ENCODE data around the gene IGDCC3.
A peak's percentile ranks its signal among the peaks of the same experiment; 100 is the strongest.
"Not testable (repeated sequence)": the region's sequence is repeated elsewhere in the genome, so short reads cannot be mapped to it uniquely, and the experiment has no call there.

The IGDCC3 gene

DNA sequence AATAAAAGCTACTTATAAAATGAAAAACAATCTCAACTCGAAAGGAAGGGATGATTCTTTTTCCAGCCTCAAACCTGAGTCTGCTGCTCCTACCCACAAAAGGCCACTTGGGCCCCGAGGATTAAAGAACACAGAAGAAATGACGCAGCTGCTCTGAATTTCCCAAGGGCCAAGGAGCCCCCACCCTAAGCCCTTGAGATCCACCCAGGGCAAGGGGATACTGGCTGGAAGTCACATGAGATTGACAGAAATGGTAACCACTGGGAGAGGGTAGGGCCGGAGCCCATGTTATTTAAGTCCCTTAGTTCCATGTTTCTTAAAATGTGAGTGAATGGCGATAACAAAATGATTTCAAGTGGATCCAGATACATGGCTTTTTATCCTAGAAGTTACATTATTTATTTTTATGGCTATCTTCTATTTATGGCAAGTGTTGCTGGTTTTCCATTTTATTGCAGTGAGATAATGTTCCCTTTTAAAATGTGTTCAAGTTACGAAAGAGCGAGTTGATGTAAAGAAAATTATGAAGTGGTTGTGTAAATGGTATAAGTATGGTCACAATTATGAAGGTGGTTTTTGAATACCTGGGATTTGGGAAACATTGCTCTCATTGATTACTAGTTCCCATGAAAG is 28.1 kb upstream of the IGDCC3 start:
- DNase-seq = no peak

DNA sequence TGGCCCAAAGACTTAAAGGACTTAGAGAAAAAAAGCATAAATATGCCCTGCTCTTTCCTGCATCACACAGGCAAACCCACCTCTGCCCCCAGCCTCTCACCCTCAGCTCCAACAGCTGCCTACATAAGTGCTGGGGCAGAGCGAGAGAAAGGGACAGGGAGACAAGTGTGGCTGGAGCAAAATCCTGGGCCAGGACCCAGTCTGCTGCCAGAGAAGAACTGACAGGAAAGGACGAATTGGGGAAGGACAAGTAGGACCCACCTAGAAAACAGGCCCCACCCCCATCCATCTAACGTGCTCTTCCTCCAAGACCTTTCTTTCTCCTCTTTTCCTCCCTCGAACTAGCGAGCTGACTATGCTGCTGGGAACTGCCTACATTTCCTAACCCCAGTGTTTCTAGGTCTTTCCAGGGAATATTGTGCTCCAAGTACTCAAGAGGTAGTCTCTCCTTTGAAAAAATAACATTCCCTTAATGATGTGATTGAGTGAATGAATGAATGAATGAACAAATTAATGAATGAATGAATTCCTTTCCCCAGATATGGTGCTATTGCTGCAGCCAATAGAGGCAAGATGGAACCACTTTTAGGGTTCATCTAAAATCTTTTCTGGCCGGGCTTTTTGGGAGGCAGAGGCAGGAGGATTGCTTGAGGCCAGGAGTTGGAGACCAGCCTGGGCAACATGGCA is 26.5 kb upstream of the IGDCC3 start:
- DNase-seq = no peak

- no peak for DNase-seq
Observed at GRCh38 chr15:65402961-65403360, 25.2 kb upstream of the IGDCC3 start.

GRCh38 chr15:65401611-65402240 is 23.9 kb upstream of the IGDCC3 start:
- no peak for DNase-seq

GRCh38 chr15:65400760-65401610 is 23.2 kb upstream of the IGDCC3 start:
- peak; percentile 60 to 64 for DNase-seq

DNA sequence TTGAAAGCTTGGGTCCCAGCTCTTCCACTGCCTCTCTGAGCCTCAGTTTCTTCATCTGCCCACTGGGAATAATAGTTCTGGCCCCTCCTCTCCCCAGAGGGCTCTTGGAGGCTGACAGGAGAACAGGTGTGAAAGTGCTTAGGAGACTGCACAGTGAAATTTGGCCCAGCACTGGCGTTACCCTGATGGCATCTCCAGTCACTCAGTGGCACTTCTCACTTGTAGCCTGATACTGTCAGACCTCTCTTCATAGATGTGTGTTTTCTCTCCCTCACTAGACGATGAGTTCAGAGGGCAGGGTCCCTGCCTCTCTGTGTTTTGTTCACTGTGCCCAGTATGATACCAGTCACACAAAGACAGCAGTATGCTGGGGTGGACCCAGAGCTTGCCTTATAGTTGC is 22.2 kb upstream of the IGDCC3 start:
- no peak for DNase-seq

DNA sequence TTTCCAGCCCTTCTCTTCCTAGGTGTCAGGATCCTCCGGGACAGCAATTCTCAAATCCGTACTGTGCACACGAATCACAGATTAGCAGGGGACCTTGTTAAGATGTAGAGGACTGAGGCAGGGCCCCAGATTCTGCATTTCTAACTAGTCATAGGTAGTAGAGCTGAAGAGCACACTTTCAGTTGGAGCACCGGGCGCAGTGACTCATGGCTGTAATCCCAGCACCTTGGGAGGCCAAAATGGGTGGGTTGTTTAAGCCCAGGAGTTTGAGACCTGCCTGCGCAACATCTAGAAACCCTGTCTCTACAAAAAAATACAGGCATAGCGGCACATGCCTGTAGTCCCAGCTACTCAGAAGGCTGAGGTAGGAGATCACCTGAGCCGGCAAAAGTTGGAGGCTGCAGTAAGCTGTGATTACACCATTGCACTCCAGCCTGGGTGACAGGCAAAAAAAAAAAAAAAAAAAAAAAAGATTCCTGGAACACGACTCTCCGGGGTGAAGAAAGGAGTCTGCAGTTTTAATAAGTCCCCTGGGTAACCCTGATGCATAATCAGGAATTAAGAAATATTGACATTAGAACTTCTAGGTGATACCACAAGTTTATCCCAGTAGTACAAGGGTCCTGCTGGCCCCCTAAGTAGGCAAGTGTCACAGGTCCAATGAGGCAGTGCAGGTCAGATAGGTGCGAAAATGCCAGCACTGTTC is 21.4 kb upstream of the IGDCC3 start:
- no peak for DNase-seq

DNA sequence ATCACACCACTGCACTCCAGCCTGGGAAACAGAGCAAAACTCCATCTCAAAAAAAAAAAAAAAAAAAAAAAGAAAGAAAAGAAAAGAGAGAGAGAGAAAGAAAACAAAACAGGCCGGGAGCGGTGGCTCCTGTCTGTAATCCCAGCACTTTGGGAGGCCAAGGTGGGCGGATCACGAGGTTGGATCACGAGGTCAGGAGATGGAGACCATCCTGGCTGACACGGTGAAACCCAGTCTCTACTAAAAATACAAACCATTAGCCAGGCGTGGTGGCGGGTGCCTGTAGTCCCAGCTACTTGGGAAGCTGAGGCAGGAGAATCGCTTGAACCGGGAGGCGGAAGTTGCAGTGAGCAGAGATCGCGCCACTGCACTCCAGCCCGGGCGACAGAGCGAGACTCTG is 20.7 kb upstream of the IGDCC3 start:
- not testable (repeated sequence) for DNase-seq

DNA sequence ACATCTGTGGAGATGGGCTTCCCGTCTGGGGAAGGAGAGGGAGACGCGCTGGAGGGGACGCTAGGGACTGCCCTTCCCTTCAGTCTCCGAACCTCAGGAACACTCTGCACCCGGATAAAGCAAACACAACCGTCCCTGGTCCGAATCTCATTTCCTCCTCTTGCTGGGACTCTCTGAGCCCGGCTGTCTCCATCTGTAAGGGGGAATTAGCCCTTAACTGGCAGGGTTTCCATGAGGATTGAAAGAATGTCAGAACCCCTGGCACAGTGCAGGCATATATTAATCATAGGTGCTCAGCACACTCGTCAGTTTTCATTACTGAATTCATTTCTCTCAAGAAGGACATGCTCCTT is 19.1 kb upstream of the IGDCC3 start:
- DNase-seq = no peak

- DNase-seq = no peak
Observed at GRCh38 chr15:65396283-65396964, 18.6 kb upstream of the IGDCC3 start.

- DNase-seq = no peak
Observed at GRCh38 chr15:65395567-65396202, 17.9 kb upstream of the IGDCC3 start.

GRCh38 chr15:65394936-65395335 is 17.1 kb upstream of the IGDCC3 start:
- no peak for DNase-seq

DNA sequence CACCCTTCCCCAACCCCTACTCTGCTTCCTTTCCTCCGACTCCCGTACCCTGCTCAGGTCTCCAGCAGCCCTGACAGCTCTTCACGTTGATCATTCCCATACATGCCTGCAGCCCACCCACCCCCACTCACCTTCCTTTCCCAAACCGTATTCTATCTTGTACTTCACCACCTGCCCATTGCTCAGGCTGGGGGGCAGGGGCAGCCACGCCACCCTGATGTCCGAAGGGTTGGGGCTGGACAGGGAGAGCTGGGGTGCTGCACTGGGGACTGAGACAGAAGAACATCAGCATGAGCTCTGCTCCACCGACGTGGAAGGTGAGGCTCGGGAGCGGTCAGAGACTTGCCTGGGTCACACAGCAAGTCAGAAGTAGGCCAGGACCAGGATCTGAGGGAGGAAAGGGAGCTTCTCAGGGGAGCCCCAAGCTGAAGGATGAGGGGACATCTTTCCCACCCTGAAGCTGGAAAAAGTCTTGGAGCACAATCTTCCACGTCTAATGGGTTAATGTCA is 16.5 kb upstream of the IGDCC3 start:
- DNase-seq = no peak

- DNase-seq = no peak
Observed at GRCh38 chr15:65393557-65393956, 15.8 kb upstream of the IGDCC3 start.

- DNase-seq = no peak
Observed at GRCh38 chr15:65393091-65393490, 15.3 kb upstream of the IGDCC3 start.

- no peak for DNase-seq
Observed at GRCh38 chr15:65392368-65392767, 14.6 kb upstream of the IGDCC3 start.

- no peak for DNase-seq
Observed at GRCh38 chr15:65391732-65392131, 13.9 kb upstream of the IGDCC3 start.

GRCh38 chr15:65390447-65390846 is 12.6 kb upstream of the IGDCC3 start:
- no peak for DNase-seq

DNA sequence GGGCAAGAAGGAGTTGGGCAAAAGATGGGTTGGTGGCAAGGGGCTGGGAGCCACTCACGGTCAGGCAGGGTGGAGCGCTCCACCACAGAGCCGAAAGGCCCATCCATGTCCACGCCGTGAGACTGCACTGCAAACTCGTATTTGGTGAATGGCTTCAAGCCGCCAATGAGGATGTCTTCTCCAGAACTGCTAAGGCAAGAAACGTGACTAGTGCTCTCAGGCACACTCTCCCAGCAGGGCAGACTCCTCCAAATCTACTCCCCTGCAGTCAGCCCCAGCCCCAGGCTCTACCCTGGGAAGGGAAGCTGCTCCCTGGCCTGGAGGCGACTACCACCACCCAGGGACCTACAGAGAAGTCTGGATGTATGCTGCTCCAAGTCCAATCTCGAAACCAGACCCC is 11.4 kb upstream of the IGDCC3 start:
- no peak for DNase-seq

GRCh38 chr15:65388306-65389080 is 10.7 kb upstream of the IGDCC3 start:
- no peak for DNase-seq

DNA sequence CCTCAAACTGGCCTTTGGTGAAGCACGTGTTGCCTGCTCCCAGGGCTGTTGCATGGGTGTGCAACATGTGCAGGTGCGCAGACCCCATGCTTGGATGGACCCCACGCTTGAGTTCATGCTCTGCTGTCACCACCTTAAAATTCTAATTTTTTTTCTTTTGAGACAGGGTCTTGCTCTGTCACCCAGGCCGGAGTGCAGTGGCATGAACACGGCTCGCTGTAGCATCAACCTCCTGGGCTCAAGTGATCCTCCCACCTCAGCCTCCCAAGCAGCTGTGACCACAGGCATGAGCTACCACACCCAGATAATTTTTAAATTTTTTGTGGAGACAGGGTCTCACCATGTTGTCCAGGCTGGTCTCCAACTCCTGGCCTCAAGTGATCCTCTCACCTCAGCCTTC is 9.1 kb upstream of the IGDCC3 start:
- no peak for DNase-seq
